Measurements from ENCODE around the gene NIT1.
A peak's percentile ranks its signal among the peaks of the same experiment; 100 is the strongest.

The NIT1 gene

GRCh38 chr1:161079436-161080110 is 38.3 kb upstream of the NIT1 start:
- ATAC-seq (replicated peaks) = no peak
- Mint-ChIP-seq H3K36me3 (ENCODE audit: insufficient read depth) (no peaks in the 10 kb centered on the region), H3K27me3 (no peaks in the 10 kb centered on the region)

DNA sequence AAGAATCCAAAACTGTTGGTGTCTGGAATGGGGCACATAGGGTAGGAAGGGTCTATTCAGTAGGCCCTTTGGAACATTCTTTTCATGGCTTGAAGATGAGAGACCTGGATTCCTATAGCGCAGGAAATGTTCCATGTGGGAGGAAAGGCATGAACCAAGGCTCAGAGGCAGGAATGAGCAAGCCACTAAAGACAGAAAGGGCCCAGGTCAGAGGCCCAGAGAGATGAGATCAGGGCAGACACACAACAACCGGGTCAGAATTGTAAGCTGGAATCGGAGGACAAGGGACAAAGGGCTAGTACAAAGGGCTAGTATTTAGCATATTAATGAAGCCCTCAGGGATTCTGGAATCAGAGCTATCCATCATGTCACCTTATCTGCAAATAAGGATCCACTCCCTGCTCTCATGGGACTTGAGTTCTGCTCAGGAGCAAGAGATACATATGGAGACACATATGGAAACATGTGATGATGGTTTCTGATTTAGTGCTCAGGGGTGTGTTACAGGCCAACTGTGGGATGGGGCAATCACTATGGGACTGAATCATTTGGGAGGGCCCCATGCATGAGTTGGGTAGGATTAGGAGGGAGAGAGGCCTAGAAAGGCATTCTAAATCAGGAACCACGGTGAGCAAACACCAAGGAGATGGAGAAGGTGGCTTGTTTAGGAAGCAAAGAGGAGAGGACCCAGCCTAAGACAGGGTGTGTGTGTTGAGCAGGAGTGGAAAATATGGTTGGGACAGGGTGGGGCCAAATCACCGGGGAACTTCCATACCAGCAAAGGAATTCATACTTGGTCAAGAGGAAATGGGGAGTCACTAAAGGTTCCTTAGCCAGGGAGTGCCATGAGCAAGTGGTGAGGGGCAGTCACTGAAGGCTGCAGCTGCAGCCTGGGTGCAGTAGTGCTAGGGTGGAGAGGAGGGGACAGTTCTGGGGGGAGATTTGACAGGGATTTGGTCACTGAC is 37.2 kb upstream of the NIT1 start:
- H3K27ac Mint-ChIP-seq = no peak overlapping the region
- DNase-seq (no peak), ATAC-seq (replicated peaks) (no peak)
- peaks cover under 1 to 3% of the 10 kb centered on the region in 2 donors for H3K27me3 Mint-ChIP-seq
- H3K4me1 Mint-ChIP-seq (ENCODE audit: low read depth in 2 of 2) = no peaks in the 10 kb centered on the region
- no peaks in the 10 kb centered on the region for H3K9me3 Mint-ChIP-seq
- H3K36me3 Mint-ChIP-seq (ENCODE audit: insufficient read depth) = no peaks in the 10 kb centered on the region
- no peak overlapping the region for H3K4me3 Mint-ChIP-seq

More at GRCh38 chr1:161079436-161080110, 38.3 kb upstream of the NIT1 start:
- H3K9me3 Mint-ChIP-seq = no peaks in the 10 kb centered on the region
- H3K27ac Mint-ChIP-seq = no peak overlapping the region
- DNase-seq = no peak
- no peak overlapping the region for H3K4me3 Mint-ChIP-seq
- no peaks in the 10 kb centered on the region for H3K4me1 Mint-ChIP-seq (ENCODE audit: low read depth in 2 of 2)

DNA sequence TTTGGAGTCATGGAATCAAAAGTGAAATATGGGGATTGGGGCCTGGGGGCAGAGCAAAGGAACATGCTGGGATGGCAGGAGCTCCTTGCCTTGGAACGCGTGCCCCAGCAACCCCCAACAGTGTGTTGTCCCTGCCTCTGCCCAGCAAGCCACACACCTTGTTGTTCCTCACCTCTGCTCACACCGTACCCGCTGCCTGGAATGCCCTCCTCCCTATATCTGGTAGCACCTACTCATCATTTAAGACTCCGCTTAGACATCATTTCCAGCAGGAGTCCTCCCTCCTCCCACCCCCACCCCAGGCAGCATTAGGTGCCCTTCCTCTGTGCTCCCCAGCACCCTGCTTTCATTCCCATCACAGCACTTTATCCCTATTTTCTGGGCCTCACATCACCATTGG is 36.4 kb upstream of the NIT1 start:
- H3K27ac Mint-ChIP-seq = no peak overlapping the region

DNA sequence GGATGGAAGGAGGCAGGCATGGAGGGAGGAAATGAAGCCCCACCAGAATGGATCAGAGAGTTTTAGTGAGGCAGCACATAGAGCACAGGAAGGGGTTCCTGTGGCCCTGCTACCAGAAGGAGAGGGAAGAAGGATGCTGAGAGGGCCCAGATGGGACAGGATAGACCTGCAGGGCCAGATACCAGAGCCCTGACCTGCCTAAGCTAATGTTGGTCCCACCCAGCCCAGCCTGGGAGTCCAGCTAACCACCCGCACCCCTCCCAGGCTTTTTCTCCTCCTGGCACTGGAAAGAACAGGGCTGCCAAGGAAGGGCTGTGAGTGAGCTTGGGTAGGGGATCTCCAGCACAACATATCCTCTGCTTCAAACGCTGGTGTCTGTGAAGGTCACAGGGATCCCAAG is 35.4 kb upstream of the NIT1 start:
- peak overlapping the region in 1 of 2 donors; percentile 35 for H3K27ac Mint-ChIP-seq
- peaks cover 0 to 2% of the 10 kb centered on the region in 2 donors for H3K4me1 Mint-ChIP-seq (ENCODE audit: low read depth in 2 of 2)
- no peaks in the 10 kb centered on the region for H3K9me3 Mint-ChIP-seq
- DNase-seq (no peak), ATAC-seq (replicated peaks) (no peak)
- H3K4me3 Mint-ChIP-seq = no peak overlapping the region
- no peaks in the 10 kb centered on the region for H3K36me3 Mint-ChIP-seq (ENCODE audit: insufficient read depth)
- H3K27me3 Mint-ChIP-seq = peaks cover 6 to 11% of the 10 kb centered on the region in 2 donors

More for the DNA sequence above, 36.4 kb upstream of the NIT1 start:
- Mint-ChIP-seq H3K4me3 (no peak overlapping the region), H3K9me3 (no peaks in the 10 kb centered on the region), H3K27me3 (peaks cover 6 to 11% of the 10 kb centered on the region in 2 donors), H3K36me3 (ENCODE audit: insufficient read depth) (no peaks in the 10 kb centered on the region), H3K4me1 (ENCODE audit: low read depth in 2 of 2) (no peaks in the 10 kb centered on the region)
- ATAC-seq (replicated peaks) = no peak
- DNase-seq = no peak

DNA sequence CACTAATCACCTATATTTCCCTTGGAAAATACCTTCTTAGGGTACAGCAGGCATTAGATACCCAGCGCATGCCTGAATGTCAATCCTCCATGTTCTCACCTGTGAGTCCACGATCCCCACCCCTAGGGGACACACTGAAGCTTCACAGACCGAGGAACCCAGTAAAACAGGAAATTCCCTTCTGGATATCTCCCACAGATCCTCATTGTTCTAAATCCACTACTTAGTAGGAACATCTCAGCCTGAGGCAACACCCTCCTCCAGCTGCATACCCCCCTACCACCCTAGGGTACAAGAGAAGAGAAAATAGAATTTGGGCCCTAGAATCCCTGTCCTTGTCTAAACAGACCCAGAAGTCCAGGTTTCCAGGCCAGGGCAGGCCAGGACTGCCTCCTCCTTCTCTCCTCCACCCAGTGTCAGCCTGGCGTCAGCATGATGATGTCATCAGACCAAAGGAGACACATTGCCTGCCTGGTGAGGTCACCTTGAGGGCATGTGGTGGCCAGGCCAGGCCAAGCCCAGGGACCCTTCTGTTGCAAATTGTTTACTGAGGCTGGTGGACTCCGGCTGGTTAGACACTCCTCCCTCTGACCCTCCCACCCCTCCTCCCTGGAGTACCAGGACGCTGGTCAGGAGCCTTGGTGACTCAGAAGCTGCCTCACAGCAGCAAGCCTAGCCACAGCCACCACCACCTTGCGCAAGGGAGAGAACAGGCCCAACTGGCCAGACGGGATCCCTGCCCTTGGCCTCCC is 34.7 kb upstream of the NIT1 start:
- H3K27me3 Mint-ChIP-seq = peaks cover 6 to 11% of the 10 kb centered on the region in 2 donors
- no peak overlapping the region for H3K27ac Mint-ChIP-seq
- no peaks in the 10 kb centered on the region for H3K36me3 Mint-ChIP-seq (ENCODE audit: insufficient read depth)
- no peak overlapping the region for H3K4me3 Mint-ChIP-seq
- DNase-seq = no peak
- H3K4me1 Mint-ChIP-seq (ENCODE audit: low read depth in 2 of 2) = peaks cover 0 to 2% of the 10 kb centered on the region in 2 donors
- no peaks in the 10 kb centered on the region for H3K9me3 Mint-ChIP-seq
- peak; percentile 51 for ATAC-seq (replicated peaks)

DNA sequence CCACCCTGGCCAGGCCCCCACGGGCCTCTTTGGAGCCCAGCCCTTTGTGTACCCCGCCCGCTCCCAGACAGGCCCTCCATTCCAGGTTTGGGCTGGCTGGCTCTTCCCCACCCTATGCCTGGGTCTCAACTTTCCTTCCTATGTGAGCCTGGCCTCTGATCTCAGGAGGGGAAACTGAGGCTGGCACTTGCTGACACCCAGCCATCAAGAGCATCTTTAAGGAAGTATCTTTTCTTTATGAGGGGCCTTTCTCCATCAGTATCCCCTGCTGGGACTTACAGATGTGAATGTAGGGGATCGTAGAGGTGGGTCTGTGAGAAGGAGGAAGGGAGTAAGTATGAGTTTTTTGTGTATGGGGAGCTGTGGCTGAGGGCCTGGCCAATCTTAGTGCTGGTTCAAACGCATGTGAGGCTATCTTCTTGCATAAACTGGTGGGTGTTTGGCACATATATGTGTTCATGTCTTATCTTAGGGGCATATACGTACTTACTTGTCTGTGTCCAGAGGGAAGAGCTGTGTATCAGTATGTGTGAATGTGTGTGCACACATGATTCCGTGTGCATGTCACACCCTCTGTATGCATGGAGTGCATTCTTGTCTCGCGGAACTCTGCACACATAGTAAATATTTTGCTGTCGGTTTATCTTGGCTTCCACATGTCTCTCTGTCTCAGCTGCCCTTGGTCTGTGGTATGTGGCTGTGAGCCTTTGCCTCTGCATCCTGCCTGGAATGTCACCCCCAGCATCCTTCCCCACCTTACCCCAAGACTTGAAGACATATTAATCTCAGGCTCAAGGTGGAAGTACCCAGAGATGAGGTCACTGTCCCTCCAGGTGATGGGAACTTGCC is 33.9 kb upstream of the NIT1 start:
- ATAC-seq (replicated peaks) (no peak), DNase-seq (no peak)
- H3K4me3 Mint-ChIP-seq = no peak overlapping the region
- peaks cover 6 to 11% of the 10 kb centered on the region in 2 donors for H3K27me3 Mint-ChIP-seq
- no peaks in the 10 kb centered on the region for H3K9me3 Mint-ChIP-seq
- no peaks in the 10 kb centered on the region for H3K36me3 Mint-ChIP-seq (ENCODE audit: insufficient read depth)
- H3K27ac Mint-ChIP-seq = no peak overlapping the region
- H3K4me1 Mint-ChIP-seq (ENCODE audit: low read depth in 2 of 2) = peaks cover 0 to 2% of the 10 kb centered on the region in 2 donors

DNA sequence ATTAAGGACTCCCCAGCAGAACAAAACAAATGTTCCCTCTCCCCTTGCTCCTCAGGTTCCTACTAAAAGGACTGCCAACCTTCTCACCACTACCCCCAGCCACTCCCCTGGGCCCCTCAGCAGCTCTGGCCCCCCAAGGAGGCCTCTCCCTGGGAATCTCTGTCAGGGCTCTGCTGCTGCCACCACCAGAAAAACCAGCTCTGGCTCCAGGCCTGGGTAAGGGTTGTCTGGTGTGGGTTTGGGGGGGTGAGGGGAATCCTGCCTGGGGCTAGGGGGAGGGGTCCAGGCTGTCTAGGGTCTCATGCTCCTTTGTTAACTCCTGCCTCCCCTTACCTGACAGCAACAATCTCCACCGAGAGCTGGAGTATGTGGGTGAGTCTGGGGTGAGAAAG is 33.3 kb upstream of the NIT1 start:
- peaks cover 0 to 2% of the 10 kb centered on the region in 2 donors for H3K4me1 Mint-ChIP-seq (ENCODE audit: low read depth in 2 of 2)
- no peak overlapping the region for H3K4me3 Mint-ChIP-seq
- ATAC-seq (replicated peaks) = no peak
- no peak for DNase-seq
- H3K27me3 Mint-ChIP-seq = peaks cover 6 to 11% of the 10 kb centered on the region in 2 donors
- H3K27ac Mint-ChIP-seq = no peak overlapping the region
- H3K36me3 Mint-ChIP-seq (ENCODE audit: insufficient read depth) = no peaks in the 10 kb centered on the region
- H3K9me3 Mint-ChIP-seq = no peaks in the 10 kb centered on the region

DNA sequence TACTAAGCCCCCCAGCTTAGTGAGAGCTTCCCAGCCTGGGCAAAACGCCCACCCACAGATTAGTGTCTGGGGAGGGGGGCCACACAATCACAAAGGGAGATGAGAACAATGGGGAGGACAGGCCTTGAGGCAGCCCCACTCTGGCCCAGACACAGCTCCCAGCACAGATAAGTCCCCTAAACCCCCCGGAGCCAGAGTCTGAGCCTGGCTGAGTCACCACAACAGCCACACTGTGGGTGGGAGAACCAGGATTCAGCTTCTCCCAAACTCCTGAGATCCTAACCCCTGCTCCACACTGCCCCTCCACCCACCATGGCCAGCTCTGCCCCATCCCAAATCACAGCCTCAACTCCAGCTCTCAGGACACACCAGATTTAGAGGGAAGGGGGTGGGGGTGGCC is 32.7 kb upstream of the NIT1 start:
- no peak for DNase-seq
- ATAC-seq (replicated peaks) = no peak
- Mint-ChIP-seq H3K9me3 (no peaks in the 10 kb centered on the region), H3K4me1 (ENCODE audit: low read depth in 2 of 2) (peaks cover 0 to 2% of the 10 kb centered on the region in 2 donors), H3K27ac (peak overlapping the region in 1 of 2 donors; percentile 64), H3K27me3 (peaks cover 6 to 11% of the 10 kb centered on the region in 2 donors), H3K36me3 (ENCODE audit: insufficient read depth) (no peaks in the 10 kb centered on the region), H3K4me3 (no peak overlapping the region)

- ATAC-seq (replicated peaks) = no peak
- no peak overlapping the region for H3K27ac Mint-ChIP-seq
Measured at GRCh38 chr1:161086457-161086856, 31.4 kb upstream of the NIT1 start.

DNA sequence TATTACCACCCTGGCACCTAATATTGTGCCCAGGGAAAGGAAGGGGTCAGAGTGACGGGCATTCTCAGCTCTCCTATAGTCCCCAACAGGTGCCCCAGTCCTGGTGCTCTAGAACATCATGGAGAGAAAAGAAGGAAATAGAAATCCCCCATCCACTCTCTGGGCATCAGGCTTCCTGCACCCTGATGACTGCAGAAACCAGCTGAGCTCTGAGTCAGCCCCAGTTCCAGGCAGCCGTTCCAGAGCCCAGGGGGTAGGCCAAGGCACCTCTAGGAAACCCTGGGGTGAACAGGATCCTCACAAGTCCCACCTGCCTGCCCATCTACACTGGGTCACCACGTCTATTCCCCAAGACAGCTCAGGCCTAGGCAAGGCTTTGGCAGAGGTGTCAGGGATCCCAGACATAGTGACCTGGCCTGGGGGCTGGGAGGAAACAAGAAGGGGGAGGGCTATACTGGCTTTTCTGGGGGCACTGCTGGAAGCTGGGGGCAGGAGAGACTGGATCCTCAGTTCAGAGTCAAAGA is 29.3 kb upstream of the NIT1 start:
- DNase-seq (no peak), ATAC-seq (replicated peaks) (no peak)
- no peaks in the 10 kb centered on the region for H3K36me3 Mint-ChIP-seq (ENCODE audit: insufficient read depth)
- peaks cover 6 to 11% of the 10 kb centered on the region in 2 donors for H3K27me3 Mint-ChIP-seq
- no peak overlapping the region for H3K4me3 Mint-ChIP-seq
- H3K4me1 Mint-ChIP-seq (ENCODE audit: low read depth in 2 of 2) = peaks cover 0 to 2% of the 10 kb centered on the region in 2 donors
- H3K9me3 Mint-ChIP-seq = no peaks in the 10 kb centered on the region
- H3K27ac Mint-ChIP-seq = no peak overlapping the region

More at GRCh38 chr1:161086457-161086856, 31.4 kb upstream of the NIT1 start:
- H3K9me3 Mint-ChIP-seq = no peaks in the 10 kb centered on the region
- H3K4me1 Mint-ChIP-seq (ENCODE audit: low read depth in 2 of 2) = peaks cover 0 to 2% of the 10 kb centered on the region in 2 donors
- no peaks in the 10 kb centered on the region for H3K36me3 Mint-ChIP-seq (ENCODE audit: insufficient read depth)
- no peak overlapping the region for H3K4me3 Mint-ChIP-seq
- no peak for DNase-seq
- peaks cover 6 to 11% of the 10 kb centered on the region in 2 donors for H3K27me3 Mint-ChIP-seq

GRCh38 chr1:161089251-161089924 is 28.5 kb upstream of the NIT1 start, which contains the start of gene NECTIN4:
TSS of gene NECTIN4 (minus strand) at chr1:161089558. CDS start at chr1:161089296, 262 bp downstream.
- ATAC-seq (replicated peaks) = no peak
- no peak within 1 kb of the TSS for H3K27ac Mint-ChIP-seq

GRCh38 chr1:161089938-161090337 is 28.0 kb upstream of the NIT1 start:
- no peak for DNase-seq
- no peaks in the 10 kb centered on the region for H3K36me3 Mint-ChIP-seq (ENCODE audit: insufficient read depth)
- no peak overlapping the region for H3K27ac Mint-ChIP-seq

More at GRCh38 chr1:161089251-161089924, 28.5 kb upstream of the NIT1 start, which contains the start of gene NECTIN4:
- Mint-ChIP-seq H3K4me1 (ENCODE audit: low read depth in 2 of 2) (peaks cover 0 to 2% of the 10 kb centered on the region in 2 donors), H3K9me3 (no peaks in the 10 kb centered on the region), H3K27me3 (peaks cover 6 to 11% of the 10 kb centered on the region in 2 donors), H3K36me3 (ENCODE audit: insufficient read depth) (no peaks in the 10 kb centered on the region), H3K4me3 (no peak within 1 kb of the TSS)
- no peak for DNase-seq

More at GRCh38 chr1:161089938-161090337, 28.0 kb upstream of the NIT1 start:
- Mint-ChIP-seq H3K27me3 (peaks cover 6 to 11% of the 10 kb centered on the region in 2 donors), H3K9me3 (no peaks in the 10 kb centered on the region), H3K4me1 (ENCODE audit: low read depth in 2 of 2) (peaks cover 0 to 2% of the 10 kb centered on the region in 2 donors), H3K4me3 (no peak overlapping the region)
- no peak for ATAC-seq (replicated peaks)

Data from effector memory CD8-positive, alpha-beta T cell (primary cell).